Heart left ventricle (tissue), 16 donors: ENCODE data around the gene ROR1. TPM values are rescaled to one million over a fixed set of nuclear protein-coding genes. Genes with fewer than 3 reads are reported as not detected.
A peak's percentile ranks its signal among the peaks of the same experiment; 100 is the strongest.

ENCODE experiments used
- ATAC-seq, 4 donors: fragments of 200-7000 bp; cut with Tn5 transposase; one replicate each; pipeline ENCODE4 v1.9.1; 2020 to 2022; ENCODE audit warnings: moderate library complexity in 4 of 4, mild to moderate bottlenecking in 3 of 4, moderate number of reproducible peaks in 1 of 4
- DNase-seq, 5 donors: peaks; one replicate each; pipeline ENCODE4 v3.0.0-alpha.2; 2020
- H3K27ac ChIP-seq, 12 donors: fragments of 200-600 bp; sonication (generic) in 4 of 12; one replicate each; pipeline versions ENCODE4 v1.5.0 to v1.8.0; 2016 to 2022; ENCODE audit warnings: mild to moderate bottlenecking in 2 of 12
- H3K27me3 ChIP-seq, 9 donors: fragments of 200-600 bp; sonication (generic) in 2 of 9; one replicate each; pipeline versions ENCODE4 v1.5.1 to v1.8.0; 2016 to 2022; ENCODE audit warnings: mild to moderate bottlenecking in 3 of 9
- H3K36me3 ChIP-seq, 9 donors: fragments of 200-600 bp; sonication (generic) in 2 of 9; one replicate each; pipeline versions ENCODE4 v1.5.0 to v1.8.0; 2018 to 2022; ENCODE audit warnings: mild to moderate bottlenecking in 2 of 9
- H3K4me1 ChIP-seq, 12 donors: fragments of 200-600 bp; sonication (generic) in 4 of 12; one replicate each; pipeline versions ENCODE4 v1.5.0 to v1.8.0; 2016 to 2022; ENCODE audit warnings: mild to moderate bottlenecking in 3 of 12
- H3K4me3 ChIP-seq, 12 donors: fragments of 200-600 bp; sonication (generic) in 4 of 12; one replicate each; pipeline versions ENCODE4 v1.5.0 to v1.8.0; 2017 to 2022; ENCODE audit warnings: mild to moderate bottlenecking in 9 of 12, moderate library complexity in 4 of 12
- H3K9me3 ChIP-seq, 12 donors: fragments of 200-600 bp; sonication (generic) in 4 of 12; one replicate each; pipeline versions ENCODE4 v1.5.0 to v1.8.0; 2016 to 2022; ENCODE audit warnings: mild to moderate bottlenecking in 1 of 12
- POLR2A ChIP-seq, 2 donors: fragments of 450-650 bp; IDR thresholded peaks; one replicate each; pipeline ENCODE4 v1.6.1; 2017; ENCODE audit warnings: antibody characterized with exemption in 2 of 2, mild to moderate bottlenecking in 2 of 2, moderate library complexity in 2 of 2
- WGBS, 4 donors: extraction: QIAGEN DNeasy Blood & Tissue Kit in 2 of 4; methylation state at CpG; one replicate each; pipeline versions ENCODE4 v1.1.5 to v1.1.7; 2013 to 2018; 5-methylcytosine and 5-hydroxymethylcytosine counted together
- intact Hi-C, 10 donors: fragments of 100-400 bp; cut with DNase I; formaldehyde crosslinking; loops; one replicate each; pipeline versions ENCODE4 v1.11.1 to v1.14.2; 2022
- polyA plus RNA-seq, 2 donors: library from polyadenylated mRNA; stranded (reverse); fragments of 200-250 nt; gene quantifications; one replicate each; pipeline ENCODE4 v1.2.3, GENCODE V29; 2013
- total RNA-seq, 9 donors: library from RNA; depleted of rRNA in 2 of 9; stranded (reverse); fragments of >200 nt in 2 of 9; fragmentation: NEBNext Ultra II Directional in 3 of 9; extraction: Animal tissue kit (Norgen Biotek cat#: 25700) in 3 of 9; gene quantifications; one replicate each; pipeline versions ENCODE4 v1.1.0 to v1.2.4, GENCODE V29; 2016 to 2023
- TF ChIP-seq, protein P1 (sequence below), 12 donors: fragments of 200-600 bp; sonication (generic) in 4 of 12; IDR thresholded peaks; one replicate each; pipeline versions ENCODE4 v1.5.0 to v1.8.0; 2018 to 2022; ENCODE audit warnings: antibody characterized with exemption in 12 of 12, mild to moderate bottlenecking in 5 of 12
- donor health status: ischemic (EF 13 %, LVEDD 7.1; RV severe dilation, severe dysfunction).
- donor health status: healthy with polysubstance abuse.
- donor health status: DM: no; HTN: yes; CAD: no.
- donor health status: DM: no; HTN: no; CAD: no.
- donor health status: ischemic (EF 25% LVEDD 6.9; RV normal size, moderate dysfunction).
- donor health status: ischemic (EF 25% LVEDD 5.7; RV mildly dilated, moderate dysfunction).
- donor health status: healthy.
- donor health status: DM: yes; HTN: yes; CAD: no.
- donor health status: ischemic (EF 35%, LVEDD 5.7; RV mildly dilated, moderate dysfunction).
- donor health status: nonischemic (EF 11% LVEDD 7.7; RV severe dilation, severe dysfunction).
- donor health status: DM: yes; HTN: yes; CAD: no.
- donor health status: PGD.
- donor health status: ischemic (EF 29% LVEDD 5.4; RV normal size, mild dysfunction).
- donor health status: nonischemic (EF 23%, LVEDD 6.1; RV moderate dilation, normal function).

Gene ROR1
- total and polyA plus RNA-seq, 11 donors: 4.1 to 35.3 (median 19.3) TPM

DNA sequence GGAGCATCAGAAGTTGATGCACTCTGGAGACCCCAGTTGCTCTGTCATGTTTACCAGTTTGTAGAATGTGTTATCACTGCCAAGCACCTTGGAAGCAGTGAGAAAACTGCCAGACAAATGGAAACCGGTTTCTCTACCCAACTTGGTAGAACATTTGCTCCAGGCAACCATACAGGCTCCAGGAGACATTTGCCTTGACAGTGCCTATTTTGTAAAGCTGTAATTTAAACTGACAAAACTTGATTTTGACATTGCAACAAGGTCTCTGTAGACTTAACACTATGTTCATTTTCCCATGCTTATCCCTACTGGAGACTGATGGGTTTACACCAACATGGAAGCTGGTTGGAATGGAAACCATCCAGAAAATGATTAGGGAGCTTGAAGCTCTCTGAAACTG lies 97.6 kb downstream of the ROR1 start:
- WGBS, 4 donors: 90 to 100% (median 92%) methylated on average over 1 of the region's 1 CpG
- Histone ChIP-seq H3K4me1 (peaks cover 0 to 47% (median 22%) of the 10 kb centered on the region in 12 donors), H3K36me3 (no peaks in the 10 kb centered on the region), H3K4me3 (no peak overlapping the region), H3K27ac (no peak overlapping the region), H3K27me3 (no peaks in the 10 kb centered on the region), H3K9me3 (no peaks in the 10 kb centered on the region)
- intact Hi-C loops: loop anchor here in 2 of 10 donors (5.0 to 10.0 kb wide), 2 partner anchors 36 to 177 kb away; no protein-coding TSS in a partner anchor
- ATAC-seq (no peak), DNase-seq (no peak)
- TF ChIP-seq, protein P1, sequence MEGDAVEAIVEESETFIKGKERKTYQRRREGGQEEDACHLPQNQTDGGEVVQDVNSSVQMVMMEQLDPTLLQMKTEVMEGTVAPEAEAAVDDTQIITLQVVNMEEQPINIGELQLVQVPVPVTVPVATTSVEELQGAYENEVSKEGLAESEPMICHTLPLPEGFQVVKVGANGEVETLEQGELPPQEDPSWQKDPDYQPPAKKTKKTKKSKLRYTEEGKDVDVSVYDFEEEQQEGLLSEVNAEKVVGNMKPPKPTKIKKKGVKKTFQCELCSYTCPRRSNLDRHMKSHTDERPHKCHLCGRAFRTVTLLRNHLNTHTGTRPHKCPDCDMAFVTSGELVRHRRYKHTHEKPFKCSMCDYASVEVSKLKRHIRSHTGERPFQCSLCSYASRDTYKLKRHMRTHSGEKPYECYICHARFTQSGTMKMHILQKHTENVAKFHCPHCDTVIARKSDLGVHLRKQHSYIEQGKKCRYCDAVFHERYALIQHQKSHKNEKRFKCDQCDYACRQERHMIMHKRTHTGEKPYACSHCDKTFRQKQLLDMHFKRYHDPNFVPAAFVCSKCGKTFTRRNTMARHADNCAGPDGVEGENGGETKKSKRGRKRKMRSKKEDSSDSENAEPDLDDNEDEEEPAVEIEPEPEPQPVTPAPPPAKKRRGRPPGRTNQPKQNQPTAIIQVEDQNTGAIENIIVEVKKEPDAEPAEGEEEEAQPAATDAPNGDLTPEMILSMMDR (IDR thresholded peaks at IDR 0.05): no peak
- TF ChIP-seq POLR2A (IDR thresholded peaks at IDR 0.05): no peak

DNA sequence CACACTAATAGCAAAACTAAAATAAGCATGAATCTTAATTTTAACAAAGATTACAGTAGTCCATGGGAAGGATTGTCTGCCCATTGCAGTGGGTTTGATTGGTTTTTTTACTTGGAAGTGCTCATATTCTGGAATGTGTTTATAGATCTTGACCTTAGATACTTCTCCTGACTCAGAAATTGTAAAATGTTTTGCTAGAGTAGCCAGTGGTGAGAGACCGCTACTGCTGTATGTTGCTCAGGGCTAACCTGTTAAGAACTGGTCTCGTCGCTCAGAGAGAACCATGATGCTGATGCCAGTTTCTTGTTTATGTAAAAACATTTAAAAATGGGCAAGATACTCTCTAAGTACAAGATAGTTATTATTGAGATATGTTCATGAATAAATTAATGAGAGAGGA lies 99.9 kb downstream of the ROR1 start:
- 95 to 97% (median 96%) methylated on average over 3 of the region's 3 CpGs for WGBS, 4 donors
- intact Hi-C loops: loop anchor here in 2 of 10 donors (5.0 to 10.0 kb wide), 2 partner anchors 34 to 179 kb away; no protein-coding TSS in a partner anchor

DNA sequence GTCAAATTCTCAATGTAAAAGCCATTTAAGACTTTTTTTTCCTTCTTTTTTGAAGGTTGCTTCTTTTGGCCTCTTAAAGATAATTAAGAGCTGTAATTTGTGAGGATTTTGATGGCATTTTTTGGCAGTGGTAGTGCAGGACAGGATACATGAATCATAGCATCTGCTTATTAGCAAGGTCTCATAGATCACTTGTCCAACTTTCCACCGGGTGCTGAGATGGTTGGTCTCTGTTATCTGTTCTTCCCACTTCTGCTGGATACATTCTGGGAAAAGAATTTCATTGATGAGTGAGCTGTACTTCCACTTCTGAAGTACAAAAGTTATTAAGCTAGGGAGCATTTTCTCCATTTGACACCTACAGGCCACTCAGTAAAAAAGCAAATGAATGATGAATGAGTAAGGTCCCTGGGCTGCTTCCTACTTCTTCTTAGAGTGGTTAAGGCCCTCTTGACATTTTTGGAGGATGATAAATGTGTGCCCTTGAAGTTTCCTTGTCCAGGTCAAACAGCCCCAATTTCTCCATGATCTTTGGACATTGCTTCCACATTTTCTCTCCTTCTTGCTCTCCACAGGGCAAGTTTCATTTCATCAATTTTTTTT lies 100.6 kb downstream of the ROR1 start:
- ATAC-seq (peak in 1 of 4 donors; percentile 48), DNase-seq (no peak)
- Histone ChIP-seq H3K9me3 (no peaks in the 10 kb centered on the region), H3K27me3 (no peaks in the 10 kb centered on the region), H3K27ac (peak overlapping the region in 1 of 12 donors; percentile 14), H3K36me3 (no peaks in the 10 kb centered on the region), H3K4me3 (no peak overlapping the region), H3K4me1 (peaks cover 0 to 40% (median 18%) of the 10 kb centered on the region in 12 donors)
- intact Hi-C loops: loop anchor here in 2 of 10 donors (5.0 to 10.0 kb wide), 2 partner anchors 33 to 180 kb away; no protein-coding TSS in a partner anchor
- TF ChIP-seq, protein P1 (IDR thresholded peaks at IDR 0.05): no peak
- TF ChIP-seq POLR2A (IDR thresholded peaks at IDR 0.05): no peak
- WGBS, 4 donors: 10 to 21% (median 20%) methylated on average over 1 of the region's 1 CpG

More for the DNA sequence above, 99.9 kb downstream of the ROR1 start:
- TF ChIP-seq POLR2A (IDR thresholded peaks at IDR 0.05): no peak
- TF ChIP-seq, protein P1 (IDR thresholded peaks at IDR 0.05): no peak
- Histone ChIP-seq H3K27me3 (no peaks in the 10 kb centered on the region), H3K36me3 (no peaks in the 10 kb centered on the region), H3K4me3 (no peak overlapping the region), H3K4me1 (peaks cover 0 to 33% (median 17%) of the 10 kb centered on the region in 12 donors), H3K27ac (peak overlapping the region in 1 of 12 donors; percentile 14), H3K9me3 (no peaks in the 10 kb centered on the region)
- DNase-seq (no peak), ATAC-seq (no peak)

DNA sequence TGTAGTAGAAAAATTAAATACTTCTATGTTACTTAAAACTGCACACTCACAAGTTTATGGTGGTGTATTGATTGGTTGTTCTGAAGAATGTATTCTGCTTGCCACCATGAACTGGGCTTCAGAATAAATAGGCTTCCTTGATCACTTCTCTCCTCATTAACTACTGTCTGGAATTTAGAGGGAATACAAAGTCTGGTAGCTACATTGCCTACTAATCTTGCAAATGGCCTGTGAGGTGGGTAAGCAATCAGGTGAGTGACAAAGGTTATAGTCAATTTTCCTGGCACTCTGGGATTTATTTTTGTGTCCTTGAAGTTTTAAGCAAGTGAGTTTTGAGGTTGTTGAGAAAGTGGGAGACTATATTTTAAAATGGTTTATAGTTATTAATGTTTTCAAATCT lies 101.8 kb downstream of the ROR1 start:
- intact Hi-C loops: loop anchor here in 1 of 10 donors (10.0 kb wide), 1 partner anchor 181 kb away; no protein-coding TSS in a partner anchor
- H3K27ac ChIP-seq: no peak overlapping the region
- TF ChIP-seq, protein P1 (IDR thresholded peaks at IDR 0.05): no peak
- TF ChIP-seq POLR2A (IDR thresholded peaks at IDR 0.05): no peak
- no peak overlapping the region for H3K4me3 ChIP-seq
- ATAC-seq (no peak), DNase-seq (no peak)
- H3K9me3 ChIP-seq: no peaks in the 10 kb centered on the region
- no peaks in the 10 kb centered on the region for H3K27me3 ChIP-seq
- no peaks in the 10 kb centered on the region for H3K36me3 ChIP-seq
- peaks cover 0 to 52% (median 24%) of the 10 kb centered on the region in 12 donors for H3K4me1 ChIP-seq
